GM21423 (cell line): Measurements from ENCODE around the gene RGS21.
"Not testable (repeated sequence)": the region's sequence is repeated elsewhere in the genome, so short reads cannot be mapped to it uniquely, and the experiment has no call there.

Experiments
- ATAC-seq: cut with Tn5 transposase; IDR thresholded peaks from one replicate; pipeline ENCODE4 v1.9.1; 2021; ENCODE audit warnings: mild to moderate bottlenecking, moderate library complexity; ENCODE audit not compliant: unreplicated experiment

The RGS21 gene, protein sequence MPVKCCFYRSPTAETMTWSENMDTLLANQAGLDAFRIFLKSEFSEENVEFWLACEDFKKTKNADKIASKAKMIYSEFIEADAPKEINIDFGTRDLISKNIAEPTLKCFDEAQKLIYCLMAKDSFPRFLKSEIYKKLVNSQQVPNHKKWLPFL

DNA sequence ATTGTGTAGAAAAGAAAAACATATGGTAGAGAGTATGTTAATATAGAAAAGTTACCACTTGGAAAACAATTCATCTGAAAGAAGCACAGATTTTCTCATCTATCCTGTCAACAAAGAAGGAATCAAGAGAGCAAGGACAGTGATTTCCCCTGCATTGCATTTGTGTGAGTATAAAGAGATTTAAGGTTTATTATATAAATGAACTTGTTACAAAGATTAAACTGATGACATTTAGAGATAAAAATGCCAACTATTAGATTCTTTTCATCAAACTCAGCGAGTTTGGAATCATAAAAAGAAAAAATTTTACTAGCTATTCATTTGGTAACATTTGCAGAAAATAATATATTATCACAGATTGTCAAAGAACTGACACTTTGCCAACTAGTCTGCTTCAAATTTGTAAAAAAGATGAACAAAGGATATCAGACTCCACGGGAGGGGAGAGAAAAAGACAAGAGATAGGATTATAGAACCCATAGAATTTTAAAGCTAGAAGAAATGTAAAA, at the start of gene RGS21:
RGS21 (plus strand) TSS at position 51 of the 509 bp plus-strand sequence. CDS start 26,045 bp downstream, outside the sequence.
- no peak for ATAC-seq

DNA sequence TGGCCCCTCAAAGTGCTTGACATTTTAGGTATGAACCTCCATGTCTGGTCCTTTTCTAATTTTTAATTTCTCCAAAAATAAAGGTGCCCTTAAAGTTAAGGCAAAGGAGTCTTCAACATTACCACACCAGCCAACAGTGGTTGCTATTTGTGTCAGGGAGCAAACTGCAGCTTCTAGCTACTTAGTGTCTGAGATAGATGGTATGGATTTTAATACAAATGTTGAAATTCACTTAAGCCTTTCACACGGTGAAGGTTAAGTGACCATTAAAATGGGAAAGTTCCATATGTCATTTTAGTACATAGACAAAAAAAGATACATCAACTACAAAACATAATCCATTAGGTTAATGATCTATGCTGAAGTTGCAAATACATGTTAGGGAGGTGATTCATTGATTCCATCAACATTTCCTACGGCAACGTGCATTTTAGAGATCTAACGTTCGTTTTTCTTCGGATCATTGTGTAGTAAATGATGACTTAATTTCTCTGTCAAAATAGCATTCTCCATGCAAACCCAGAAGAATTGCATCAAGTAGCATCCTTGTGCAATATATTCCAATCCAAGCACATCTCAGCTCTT, 48.2 kb upstream of the RGS21 start:
- no peak for ATAC-seq

DNA sequence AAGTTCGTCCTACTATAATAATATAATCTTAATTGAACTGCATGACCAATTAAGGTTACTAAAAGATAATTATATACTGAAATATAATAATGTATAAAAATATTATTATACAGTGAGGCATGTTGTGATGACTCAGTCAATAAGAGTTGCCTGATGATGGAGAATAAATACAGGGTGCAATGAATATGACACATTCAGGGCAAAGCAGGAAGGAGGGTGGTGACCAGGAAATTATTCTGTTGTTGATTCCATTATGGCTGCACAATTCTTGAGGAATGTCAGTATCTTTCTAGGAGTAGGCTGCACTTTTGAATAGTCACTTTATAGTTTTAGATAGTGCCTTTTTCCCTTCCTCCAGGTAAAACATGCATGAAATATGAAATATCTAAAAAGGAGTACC, 46.4 kb upstream of the RGS21 start:
- ATAC-seq = no peak

DNA sequence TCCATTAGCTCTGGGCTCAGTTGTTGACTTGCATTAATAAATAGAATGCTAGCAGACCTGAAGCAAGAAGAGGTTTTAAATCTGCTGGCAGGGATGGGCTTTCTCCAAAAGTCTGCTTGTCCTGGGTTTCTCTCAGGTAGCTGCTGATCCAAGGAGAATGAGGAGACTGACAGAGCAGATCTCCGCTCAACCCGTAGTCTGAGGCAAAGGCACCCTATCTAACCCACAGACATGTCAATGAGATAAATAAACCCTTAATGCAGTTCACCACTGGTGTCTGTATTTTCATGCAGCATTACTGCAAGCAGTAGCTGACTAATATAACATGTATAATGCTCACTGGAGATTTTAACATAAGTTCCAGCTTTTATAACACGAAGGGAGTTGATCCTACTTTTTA, 44.1 kb upstream of the RGS21 start:
- no peak for ATAC-seq

DNA sequence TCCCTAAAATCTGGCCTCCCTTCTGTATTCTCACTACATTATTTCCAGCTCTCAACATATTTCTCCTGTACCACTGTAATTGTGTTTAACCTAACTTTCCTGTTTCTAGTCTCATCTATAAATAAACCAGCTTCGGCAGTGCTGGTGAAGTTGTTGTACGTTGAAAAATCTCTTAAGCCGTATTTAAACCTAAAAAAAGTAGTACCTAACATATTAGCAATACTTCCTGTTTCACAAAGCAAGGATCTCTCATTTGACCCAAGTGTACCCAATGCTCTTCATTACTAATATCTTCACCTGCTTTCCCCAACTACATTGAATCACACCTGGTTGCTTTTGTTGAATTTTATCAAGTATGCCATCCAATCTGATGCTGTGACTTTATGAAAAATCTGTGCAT, 42.2 kb upstream of the RGS21 start:
- ATAC-seq = no peak

DNA sequence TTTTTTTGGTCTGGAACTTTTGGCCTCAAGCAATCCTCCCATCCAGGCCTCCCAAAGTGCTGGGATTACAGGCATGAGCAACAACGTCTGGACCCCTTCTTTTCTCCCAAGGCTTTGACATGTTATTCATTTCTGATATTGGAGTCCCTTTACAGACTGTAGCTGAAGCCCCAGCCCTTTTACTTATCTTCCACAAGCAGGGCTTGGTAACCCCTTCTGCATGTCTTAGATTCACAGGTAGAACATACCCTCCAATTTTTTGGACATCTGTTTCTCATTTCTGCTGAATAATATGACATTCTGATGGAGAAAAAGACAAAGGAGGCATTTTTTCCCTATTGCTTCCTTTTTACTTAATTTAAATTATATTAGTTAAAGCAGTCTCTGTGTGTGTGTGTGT, 39.2 kb upstream of the RGS21 start:
- ATAC-seq = no peak

DNA sequence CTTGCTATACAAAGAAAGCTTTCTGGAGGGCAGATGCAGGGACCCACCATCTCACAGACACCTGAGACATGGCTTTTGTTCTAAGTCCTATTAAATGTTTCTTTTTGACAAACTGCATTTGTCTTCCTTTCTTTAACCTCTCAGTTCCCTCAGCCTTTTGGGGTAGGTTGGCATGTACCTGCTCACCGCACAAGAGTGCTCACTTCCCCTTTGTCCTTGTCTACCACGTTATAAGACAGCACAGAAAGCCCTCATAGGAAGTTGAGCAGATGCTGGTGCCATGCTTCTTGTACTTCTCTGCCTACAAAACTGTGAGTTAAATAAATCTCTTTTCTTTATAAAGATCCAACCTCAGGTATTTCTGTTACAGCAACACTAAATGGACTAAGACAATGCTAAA, 31.9 kb upstream of the RGS21 start:
- ATAC-seq = peak; percentile 58

DNA sequence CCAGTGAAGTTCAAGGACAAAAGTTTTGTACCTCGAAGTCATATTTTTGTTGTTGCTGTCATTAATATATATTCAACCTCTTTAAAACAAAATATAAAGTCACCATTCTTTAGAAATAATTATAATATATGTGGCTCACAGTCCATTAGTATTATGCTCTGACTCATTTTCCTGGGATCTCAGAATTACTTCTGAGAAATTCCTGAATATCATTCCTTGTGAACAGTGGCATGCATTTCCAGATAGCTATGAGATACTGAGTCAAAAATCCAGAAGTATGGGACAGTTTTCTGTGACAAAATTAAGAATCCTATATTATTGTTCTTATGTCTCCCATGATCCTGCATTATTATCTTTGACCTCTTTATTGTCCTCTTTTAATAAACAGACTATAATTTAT, 13.8 kb upstream of the RGS21 start:
- no peak for ATAC-seq

DNA sequence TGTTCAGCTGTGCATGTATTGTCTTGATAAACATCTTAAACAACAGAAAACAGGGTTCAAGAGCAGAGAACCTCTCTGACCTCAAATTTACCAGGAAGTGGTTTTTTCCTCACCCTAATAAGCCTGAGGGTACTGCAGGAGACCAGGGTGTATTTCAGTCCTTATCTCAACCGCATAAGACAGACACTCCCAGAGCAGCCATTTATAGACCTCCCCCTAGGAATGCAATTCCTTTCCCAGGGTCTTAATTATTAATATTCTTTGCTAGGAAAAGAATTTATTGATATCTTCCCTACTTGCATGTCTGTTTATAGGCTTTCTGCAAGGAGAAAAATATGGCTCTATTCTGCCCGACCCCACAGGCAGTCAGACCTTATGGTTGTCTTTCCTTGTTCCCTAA, 8.5 kb upstream of the RGS21 start:
- not testable (repeated sequence) for ATAC-seq

DNA sequence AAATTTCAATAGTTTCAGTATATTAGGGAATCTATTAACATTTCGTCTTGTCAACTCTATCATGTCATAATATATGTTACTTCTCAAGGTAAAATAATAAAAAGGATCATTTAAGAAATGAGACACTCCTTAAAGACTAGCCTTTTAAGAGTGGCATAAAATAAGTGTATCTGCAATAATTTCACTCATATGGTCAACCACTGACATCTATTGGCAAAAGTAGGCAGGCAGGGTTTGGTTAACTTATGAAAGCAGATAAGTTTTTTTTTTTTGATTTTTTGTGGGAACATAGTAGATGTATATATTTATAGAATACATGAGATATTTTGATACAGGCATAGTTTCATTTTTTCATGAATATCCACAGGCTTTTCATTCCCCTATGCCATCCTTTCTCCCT, 5.5 kb upstream of the RGS21 start:
- ATAC-seq = no peak

DNA sequence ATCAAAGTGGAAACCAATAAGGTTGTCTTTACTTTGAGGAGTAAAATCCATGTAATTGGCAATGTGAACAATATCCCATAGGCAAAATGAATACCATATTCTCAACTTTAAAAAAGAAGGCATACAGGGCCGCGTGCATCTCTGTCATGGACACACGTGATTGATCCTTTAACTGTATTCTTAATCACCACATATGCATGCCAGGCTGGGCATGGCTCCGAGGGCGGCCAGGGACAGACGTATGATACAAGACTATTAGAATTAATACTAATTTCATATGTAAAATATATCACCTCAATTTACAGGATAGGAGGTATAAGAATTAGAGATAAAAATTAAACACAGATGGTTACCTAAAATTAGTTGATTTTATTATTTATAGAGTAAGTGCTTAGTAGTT, 11.2 kb downstream of the RGS21 start:
- no peak for ATAC-seq

DNA sequence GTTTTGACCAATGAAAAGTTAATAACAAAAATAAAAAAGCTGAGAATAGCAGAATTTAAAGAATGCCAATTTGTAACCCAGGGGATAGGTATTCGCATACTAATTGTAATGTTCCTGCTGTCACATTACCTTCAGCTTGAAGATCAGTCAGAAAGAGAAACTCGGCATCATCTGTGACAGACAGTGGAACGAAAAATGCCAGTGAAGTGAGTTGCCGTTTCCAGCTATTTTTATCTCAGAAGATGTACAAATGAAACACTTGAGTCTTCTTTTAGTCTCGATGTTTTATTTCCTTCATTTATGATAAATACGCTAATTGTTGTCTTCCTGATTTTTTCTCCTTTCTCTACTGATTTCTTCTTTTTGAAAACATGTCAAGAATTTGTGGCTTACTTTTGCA, 26.1 kb downstream of the RGS21 start:
- ATAC-seq = no peak

DNA sequence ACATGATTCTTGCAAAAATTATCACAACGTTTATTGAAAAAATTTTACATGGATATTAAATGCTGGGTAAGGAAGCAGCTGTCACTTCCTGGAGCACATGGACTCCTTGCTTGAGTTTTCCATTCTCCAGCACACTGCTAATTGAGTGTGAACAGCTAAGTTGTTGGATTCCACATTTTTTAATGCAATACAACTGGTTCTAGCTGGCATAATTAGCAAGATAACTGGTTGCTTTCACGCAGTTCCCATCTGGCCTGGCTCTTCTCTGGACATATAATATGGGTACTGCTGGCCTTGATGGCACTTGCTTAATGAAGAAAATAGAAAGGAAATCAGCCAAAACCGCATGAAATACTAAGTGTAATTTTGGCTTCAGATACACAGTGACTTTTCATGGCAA, 26.6 kb downstream of the RGS21 start:
- no peak for ATAC-seq

DNA sequence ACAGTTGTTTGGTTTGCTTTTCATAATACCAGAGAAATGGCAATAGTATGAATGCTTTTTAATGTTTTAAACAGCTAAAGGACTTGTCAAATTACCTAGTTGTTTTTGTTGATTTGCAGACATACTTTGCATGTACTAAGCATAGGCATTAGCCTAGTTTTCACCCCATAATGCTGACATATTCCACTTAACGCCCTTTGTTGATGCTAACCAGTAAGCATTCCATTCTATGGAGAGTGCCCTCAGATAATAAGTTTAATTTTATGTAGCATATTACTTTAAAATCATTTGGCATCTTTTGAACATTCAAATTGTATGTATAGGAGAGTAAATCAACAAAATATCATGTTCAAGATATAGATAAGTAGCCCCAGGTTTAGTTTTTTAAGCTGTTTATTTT, 32.5 kb downstream of the RGS21 start:
- ATAC-seq = no peak

DNA sequence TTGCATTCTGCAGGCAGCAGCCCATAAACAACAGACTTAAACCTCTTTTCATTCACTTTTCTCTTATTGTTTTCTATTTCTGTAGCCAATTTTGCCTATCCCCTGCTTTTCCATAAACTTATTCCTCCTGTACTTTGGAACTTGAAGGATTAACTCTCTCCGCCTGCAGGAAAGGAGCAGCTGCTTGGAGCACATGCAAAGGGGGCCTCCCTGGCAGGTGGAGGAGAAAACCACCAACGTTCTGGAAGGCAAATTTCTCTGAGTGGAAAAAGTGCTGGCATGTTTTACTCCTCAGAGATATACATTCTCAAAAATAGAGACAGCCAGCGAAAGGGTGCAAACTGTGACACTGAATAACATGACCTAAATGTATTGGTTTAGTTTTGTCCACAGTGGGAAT, 33.6 kb downstream of the RGS21 start:
- ATAC-seq = no peak

DNA sequence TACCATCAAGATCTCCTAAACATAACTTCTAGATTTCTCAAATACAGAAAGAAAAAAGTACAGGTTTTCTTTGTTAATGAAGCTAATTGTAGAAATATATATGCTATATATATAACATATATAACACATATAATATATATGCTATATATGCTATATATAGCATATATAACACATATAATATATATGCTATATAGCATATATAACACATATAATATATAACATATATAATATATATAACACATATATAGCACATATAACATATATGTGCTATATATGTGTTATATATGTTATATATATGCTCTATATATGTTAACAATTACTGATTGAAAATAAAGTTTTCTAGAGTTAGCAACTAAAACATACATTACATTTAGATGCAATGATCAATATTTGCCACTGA, 34.8 kb downstream of the RGS21 start:
- no peak for ATAC-seq

DNA sequence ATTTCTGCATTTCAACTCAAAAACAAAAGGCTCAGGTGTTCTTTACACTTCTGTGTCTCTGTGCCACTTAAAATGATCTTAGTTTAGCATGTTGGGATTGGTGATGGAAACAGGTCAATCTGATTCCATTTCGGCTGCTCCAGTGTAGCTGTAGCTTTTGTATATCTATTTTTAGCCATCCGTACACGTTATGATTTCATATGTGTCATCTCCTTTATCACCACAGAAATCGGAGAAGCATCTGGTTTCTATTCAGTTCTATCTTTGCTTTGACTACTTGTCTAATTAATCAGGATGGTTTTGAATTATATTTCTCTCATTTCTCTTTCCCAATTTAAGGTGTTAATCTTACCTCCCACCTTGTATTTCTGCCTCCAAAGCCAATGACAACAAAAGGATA, 41.1 kb downstream of the RGS21 start:
- no peak for ATAC-seq

DNA sequence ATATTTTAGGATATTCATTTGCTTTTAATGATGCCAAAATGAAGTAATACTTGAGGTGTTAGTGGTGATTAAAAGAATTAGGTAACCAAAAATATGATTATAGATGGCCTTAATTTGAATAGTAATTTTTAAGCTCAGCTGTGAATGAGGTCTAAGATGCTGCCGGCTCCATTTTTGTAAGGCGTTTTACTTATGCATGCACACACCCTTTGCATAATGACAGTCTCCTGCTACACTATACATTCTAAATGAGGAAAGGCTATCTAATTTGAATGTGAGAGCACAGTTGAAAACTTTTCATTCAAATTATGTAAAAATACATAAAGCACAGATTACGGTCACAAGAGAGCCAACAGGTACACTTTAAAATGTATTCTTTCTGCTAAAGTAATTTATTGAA, 41.6 kb downstream of the RGS21 start:
- no peak for ATAC-seq

DNA sequence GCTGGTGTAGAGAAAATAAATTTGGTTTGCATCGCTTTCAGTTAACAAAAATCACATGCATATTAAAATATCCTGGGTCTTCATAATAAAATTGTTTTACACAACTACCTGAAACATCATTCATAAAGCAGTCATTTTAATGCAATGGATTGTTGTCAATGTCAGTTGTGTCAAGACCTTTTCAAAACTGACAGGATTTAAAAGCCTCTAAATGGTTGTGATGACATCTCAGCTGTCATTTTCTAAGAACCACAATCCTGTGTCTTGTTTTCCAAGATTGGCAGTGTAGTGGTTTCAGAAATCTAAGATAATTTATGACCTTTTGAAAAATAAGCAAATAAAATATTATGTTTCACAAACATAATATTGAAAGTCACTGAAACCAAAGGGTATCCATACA, 42.0 kb downstream of the RGS21 start:
- no peak for ATAC-seq

DNA sequence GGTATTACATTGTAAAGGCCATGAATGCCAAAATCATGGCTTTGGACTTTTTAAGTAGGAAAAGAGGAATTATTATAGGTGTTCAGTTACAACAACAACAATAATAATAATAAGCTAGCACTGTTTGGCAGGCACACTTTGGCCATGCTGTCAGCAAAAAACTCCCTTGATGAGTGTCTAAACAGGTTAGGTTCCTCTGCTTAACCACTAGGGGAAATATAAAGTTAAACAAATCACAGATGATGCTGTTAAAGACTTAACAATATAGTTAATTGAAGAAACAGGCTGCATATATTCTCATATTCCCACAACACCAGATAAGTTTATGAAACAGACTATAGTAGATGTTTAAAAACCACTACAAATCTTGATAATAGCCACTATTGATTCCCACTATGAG, 46.4 kb downstream of the RGS21 start:
- no peak for ATAC-seq

DNA sequence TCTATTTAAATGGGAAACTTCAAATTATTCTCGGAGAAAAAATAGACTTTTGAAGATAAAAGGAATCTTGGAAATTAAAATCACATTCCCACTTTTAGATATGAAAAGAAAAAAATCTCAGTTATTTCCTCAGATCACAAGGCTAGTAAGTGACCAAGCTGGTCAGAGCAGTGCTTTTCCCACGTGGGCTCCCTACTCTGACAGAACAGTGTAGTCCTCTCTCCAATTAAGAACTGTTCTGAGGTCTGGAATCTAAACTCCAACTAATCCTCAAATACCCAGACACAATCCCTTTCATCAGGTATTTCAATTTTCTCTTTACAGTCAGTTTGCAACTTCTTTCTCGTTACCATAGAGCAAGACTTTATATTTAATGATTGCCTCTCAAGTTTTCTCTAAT, 50.6 kb downstream of the RGS21 start:
- no peak for ATAC-seq

DNA sequence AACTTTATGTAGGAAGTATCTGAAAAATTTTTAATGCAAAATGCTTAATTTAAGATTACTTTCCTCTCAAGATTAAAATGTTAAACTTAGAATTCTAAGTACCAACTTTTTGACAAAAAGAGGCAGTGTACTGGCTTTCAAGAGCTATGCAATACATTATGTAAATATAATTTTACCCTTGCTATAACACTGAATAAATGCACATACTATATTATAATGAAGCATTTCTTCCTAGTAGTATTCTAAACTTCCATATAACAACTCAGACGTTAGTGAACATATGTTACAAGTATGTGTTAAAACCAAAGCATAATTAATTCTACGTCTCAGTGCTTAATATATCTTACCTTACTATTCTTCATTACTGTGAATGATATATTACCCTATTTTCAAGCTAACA, 58.5 kb downstream of the RGS21 start:
- ATAC-seq = no peak

DNA sequence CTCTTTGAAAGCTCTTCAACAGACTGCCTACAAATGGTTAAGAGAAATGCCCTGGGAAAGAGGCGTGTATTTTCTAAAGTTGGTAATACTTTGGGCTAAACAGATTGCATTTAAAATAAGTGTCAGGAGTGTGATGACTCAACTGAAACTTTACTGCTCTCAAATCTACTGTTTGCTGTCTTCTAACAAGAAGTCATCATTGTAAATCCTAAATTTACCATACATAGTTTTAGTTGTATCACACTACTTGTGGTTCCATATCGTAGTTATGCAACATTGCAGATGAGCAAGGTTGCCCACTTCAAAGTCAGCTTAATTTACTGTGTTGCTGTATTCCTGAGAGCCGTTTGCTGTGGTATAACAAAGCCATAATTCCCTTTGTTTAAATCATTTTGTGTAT, 59.6 kb downstream of the RGS21 start:
- ATAC-seq = no peak
